ENCODE measurements around the gene PLN.

Gene PLN

GRCh38 chr6:118546880-118547218 lies 1.2 kb upstream of the PLN start:
- DNase-seq (ENCODE audit: low read depth), result no peak
- H3K4me3 ChIP-seq (ENCODE audit: low read depth, low read length), result no peak overlapping the region
- TF ChIP-seq CTCF (IDR thresholded peaks at IDR 0.05; ENCODE audit: low read depth, low read length, missing control alignments), result no peak

- no peak for TF ChIP-seq CTCF (IDR thresholded peaks at IDR 0.05; ENCODE audit: low read depth, low read length, missing control alignments)
Measured at GRCh38 chr6:118548613-118549012, 517 bp downstream of the PLN start.

GRCh38 chr6:118551063-118552053 lies 3.3 kb downstream of the PLN start:
- DNase-seq (ENCODE audit: low read depth), result no peak
- TF ChIP-seq CTCF (IDR thresholded peaks at IDR 0.05; ENCODE audit: low read depth, low read length, missing control alignments), result peak; percentile 49
- H3K4me3 ChIP-seq (ENCODE audit: low read depth, low read length), result no peak overlapping the region

More at GRCh38 chr6:118548613-118549012, 517 bp downstream of the PLN start:
- DNase-seq (ENCODE audit: low read depth), result no peak
- no peak overlapping the region for H3K4me3 ChIP-seq (ENCODE audit: low read depth, low read length)

- H3K4me3 ChIP-seq (ENCODE audit: low read depth, low read length), result no peak overlapping the region
- no peak for TF ChIP-seq CTCF (IDR thresholded peaks at IDR 0.05; ENCODE audit: low read depth, low read length, missing control alignments)
- DNase-seq (ENCODE audit: low read depth), result no peak
Measured at GRCh38 chr6:118553132-118553531, 5.0 kb downstream of the PLN start.

GRCh38 chr6:118554698-118555097 lies 6.6 kb downstream of the PLN start:
- H3K4me3 ChIP-seq (ENCODE audit: low read depth, low read length), result no peak overlapping the region
- no peak for DNase-seq (ENCODE audit: low read depth)
- TF ChIP-seq CTCF (IDR thresholded peaks at IDR 0.05; ENCODE audit: low read depth, low read length, missing control alignments), result no peak

GRCh38 chr6:118558464-118559217 lies 10.5 kb downstream of the PLN start:
- DNase-seq (ENCODE audit: low read depth), result no peak

More at GRCh38 chr6:118558464-118559217, 10.5 kb downstream of the PLN start:
- no peak for TF ChIP-seq CTCF (IDR thresholded peaks at IDR 0.05; ENCODE audit: low read depth, low read length, missing control alignments)
- no peak overlapping the region for H3K4me3 ChIP-seq (ENCODE audit: low read depth, low read length)

Measured in GM12864 (cell line).